Measurements from ENCODE around the gene LRRD1.

DNA sequence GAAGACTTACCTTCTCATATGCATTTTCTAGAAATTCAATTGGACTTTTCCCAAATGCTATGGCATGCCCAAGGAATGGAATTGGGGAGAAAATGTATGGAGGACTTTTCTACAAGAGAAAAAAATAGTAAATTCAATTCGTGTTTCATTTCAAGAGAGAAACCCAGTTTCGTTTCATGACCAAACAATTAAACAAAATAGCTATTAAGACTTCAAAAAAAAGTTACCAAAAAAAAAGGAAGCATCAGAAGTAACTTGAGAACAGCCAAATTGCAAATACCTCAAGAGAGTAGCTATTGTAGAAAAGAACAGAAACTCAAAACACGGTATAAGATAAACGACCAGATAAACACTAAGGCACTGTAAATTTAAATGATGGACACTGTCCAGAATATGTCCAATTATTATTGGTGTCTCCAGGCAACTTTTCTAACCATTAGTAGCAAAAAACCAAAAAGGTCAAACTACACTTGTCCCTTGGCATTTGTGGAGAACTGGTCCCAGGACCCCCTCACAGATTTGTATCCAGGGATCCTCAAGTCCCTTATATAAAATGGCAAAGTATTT lies 47.1 kb downstream of the LRRD1 start:
- TF ChIP-seq RCOR1 (IDR thresholded peaks at IDR 0.05; ENCODE audit: borderline replicate concordance in 1 of 2, low read depth in 2 of 2, low read length in 2 of 2): no peak
- no peak for TF ChIP-seq MTF1 (CRISPR knock-in tag; IDR thresholded peaks at IDR 0.05; ENCODE audit: borderline replicate concordance)

Measured in K562 (cell line).